Occipital lobe (tissue), 3 donors: ENCODE results near the gene TBC1D28. TPM values are rescaled to one million over a fixed set of nuclear protein-coding genes. Genes with fewer than 3 reads are reported as not detected.
"Not testable (repeated sequence)": the region's sequence is repeated elsewhere in the genome, so short reads cannot be mapped to it uniquely, and the experiment has no call there.

Source experiments
- DNase-seq: peaks from one replicate; lab custom pipeline; 2025; lab: John Stamatoyannopoulos, UW
- small RNA-seq: library from RNA; depleted of rRNA; stranded (forward); fragments of <200 nt; gene quantifications from one replicate; pipeline ENCODE3, GENCODE V24; 2014
- total RNA-seq: library from RNA; depleted of rRNA; stranded (reverse); fragments of >200 nt; gene quantifications from one replicate; pipeline ENCODE4 v1.2.3, GENCODE V29; 2014

Gene TBC1D28
- total RNA-seq, 1 donor from 2014 or later, result not detected

DNA sequence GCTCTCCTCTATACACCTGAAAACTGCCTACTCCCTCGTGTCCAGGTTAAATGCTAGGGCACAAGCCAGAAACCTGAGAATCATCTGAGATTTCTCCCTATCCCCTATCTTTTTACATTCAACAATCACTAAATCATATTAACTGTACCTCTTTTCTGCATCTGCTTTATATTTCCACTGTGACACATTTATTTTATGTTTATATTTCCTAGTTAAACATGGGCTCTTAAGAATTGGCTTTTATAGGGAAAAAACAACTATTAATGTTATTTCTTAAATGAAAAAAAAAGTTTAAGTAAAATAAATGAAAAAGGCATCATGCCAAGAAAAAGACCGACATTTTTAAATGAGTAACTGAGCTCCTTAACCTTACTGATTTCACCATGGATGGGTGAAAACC lies 26.6 kb downstream of the TBC1D28 start:
- not testable (repeated sequence) for DNase-seq

- DNase-seq, result not testable (repeated sequence)
Measured at GRCh38 chr17:18613016-18613415, 31.2 kb downstream of the TBC1D28 start.

DNA sequence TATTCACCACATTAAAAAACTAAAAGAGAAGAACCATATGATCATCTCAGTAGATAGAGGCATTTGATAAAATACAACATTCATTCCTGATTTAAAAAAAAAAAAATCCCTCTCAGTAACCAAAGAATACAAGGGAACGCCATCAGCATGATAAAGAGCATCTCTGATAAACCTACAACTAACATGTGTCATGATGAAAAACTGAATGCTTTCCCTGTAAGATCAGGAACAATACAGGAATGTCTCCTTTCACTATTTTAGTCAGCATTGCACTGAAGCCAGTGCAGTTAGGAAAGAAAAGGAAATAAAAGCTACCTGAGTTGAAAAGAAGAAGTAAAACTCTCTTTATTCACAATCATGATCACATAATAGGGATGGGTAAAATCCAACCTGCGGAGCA lies 51.1 kb downstream of the TBC1D28 start:
- not testable (repeated sequence) for DNase-seq

Small RNAs within 50 kb of the gene (small RNA-seq; reads per million reads assigned to genes)
- gene AC026271.2, result not detected

Other genes starting within 250 kb of the TBC1D28 start
- gene LGALS9C, start 167.6 kb downstream of the TBC1D28 start, total RNA-seq, result not detected
- 18.4 TPM for gene FOXO3B, start 37.9 kb upstream of the TBC1D28 start, total RNA-seq
- gene FBXW10, start 99.7 kb upstream of the TBC1D28 start, total RNA-seq, result 0.47 TPM
- gene TVP23B, start 136.8 kb upstream of the TBC1D28 start, total RNA-seq, result 56.9 TPM
- 140 TPM for gene PRPSAP2, start 213.7 kb upstream of the TBC1D28 start, total RNA-seq